Fibroblast of skin of left quadriceps (primary cell): Measurements from ENCODE around the gene ENTPD3.
A peak's percentile ranks its signal among the peaks of the same experiment; 100 is the strongest.
"Not testable (repeated sequence)": the region's sequence is repeated elsewhere in the genome, so short reads cannot be mapped to it uniquely, and the experiment has no call there.

Experiments
- DNase-seq, 2 experiments: peaks; one replicate each; pipeline ENCODE4 v3.0.0-alpha.2; 2013; ENCODE audit warnings: low read depth in 2 of 2

ENTPD3 gene

GRCh38 chr3:40407007-40407406 lies 20.0 kb downstream of the ENTPD3 start:
- DNase-seq: no peak

DNA sequence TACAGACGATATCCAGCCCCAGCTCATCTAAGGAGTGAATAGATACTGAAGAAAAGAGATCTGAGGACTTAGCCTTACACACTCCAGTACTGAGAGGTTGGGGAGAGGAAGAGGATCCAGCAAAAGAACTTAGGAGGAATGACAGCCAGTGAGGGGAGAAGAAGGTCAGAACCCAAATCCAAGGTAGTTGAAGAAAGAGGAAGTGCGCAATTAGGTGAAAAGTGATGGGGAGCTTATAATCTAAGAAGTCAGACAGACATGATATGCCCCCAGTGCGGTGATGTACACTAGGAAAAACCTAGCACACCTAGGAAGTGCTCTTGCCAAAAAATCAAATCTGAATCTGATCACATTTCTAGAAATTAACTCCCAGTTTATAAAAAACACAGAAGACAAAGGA lies 20.6 kb downstream of the ENTPD3 start:
- no peak for DNase-seq

GRCh38 chr3:40414270-40414669 lies 27.3 kb downstream of the ENTPD3 start:
- DNase-seq: no peak

DNA sequence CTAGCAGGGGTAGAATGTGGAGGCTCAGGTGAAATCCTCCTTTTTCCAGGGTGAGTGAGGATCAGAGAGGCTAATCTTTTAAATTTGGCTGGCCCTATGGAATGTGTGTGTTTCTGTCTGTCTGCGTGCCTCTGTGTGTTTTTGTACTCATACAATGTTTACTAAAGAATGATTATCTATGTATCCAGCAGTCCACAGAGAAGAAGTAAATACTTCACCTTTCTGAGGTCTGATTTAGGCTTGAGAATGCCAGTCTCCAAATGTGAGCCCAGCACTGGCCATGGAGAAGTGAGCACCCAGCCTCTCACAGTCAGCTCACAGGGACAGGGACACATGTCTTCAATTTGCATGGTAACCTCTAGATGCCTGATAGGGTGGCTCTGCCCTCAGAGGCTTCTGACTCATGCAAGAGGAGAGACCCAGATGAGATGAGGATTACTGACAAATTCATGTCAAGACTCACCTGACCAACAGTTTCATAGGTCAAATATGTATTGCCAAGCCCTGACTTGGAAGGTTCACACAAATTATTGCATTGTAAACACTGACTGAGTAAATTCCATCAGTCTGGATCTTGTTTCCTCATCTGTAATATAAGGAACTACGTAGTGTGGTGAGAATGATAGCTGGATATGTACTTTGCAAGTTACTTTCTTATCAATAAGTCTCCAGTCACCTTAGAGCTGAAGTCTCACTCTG lies 31.0 kb downstream of the ENTPD3 start:
- DNase-seq: no peak

GRCh38 chr3:40422861-40423260 lies 35.9 kb downstream of the ENTPD3 start:
- no peak for DNase-seq

GRCh38 chr3:40427045-40427669 lies 40.2 kb downstream of the ENTPD3 start:
- DNase-seq: no peak

DNA sequence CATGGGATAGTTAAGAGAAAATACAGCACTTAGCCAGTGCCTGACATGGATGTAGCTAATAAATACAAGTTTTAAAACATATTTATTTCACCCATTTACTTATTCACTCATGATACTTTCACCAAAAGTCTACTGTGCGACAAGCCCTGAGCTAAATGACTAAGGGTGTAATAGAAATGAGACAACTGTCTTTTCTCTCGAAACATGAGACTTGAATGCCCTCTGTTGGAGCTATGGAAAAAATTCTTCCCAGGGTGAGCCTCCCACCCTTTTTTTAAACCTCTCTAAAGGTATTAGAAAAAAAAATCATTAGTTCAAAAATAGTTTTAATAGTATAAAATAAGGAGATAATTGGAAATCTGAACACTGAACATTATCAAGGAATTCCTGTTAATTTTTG lies 45.8 kb downstream of the ENTPD3 start:
- no peak for DNase-seq

DNA sequence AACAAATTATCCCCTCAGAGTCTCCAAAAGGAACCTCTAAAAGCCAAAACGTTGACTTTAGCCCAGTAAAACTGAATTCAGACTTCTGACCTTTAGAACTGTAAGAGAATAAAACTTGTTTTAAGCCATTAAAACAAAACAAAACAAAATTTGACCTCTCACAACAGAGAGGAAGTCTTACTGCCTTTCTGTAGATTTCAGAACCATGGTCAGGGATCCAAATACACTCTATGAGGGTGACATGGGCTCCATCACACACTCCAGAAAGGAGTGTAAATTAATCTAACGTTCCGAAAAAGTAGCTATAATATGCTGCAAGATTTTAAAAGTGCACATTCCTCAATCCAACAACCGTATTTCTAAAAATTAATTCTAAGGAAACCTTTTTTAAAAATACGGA lies 50.9 kb downstream of the ENTPD3 start:
- no peak for DNase-seq

GRCh38 chr3:40445062-40445461 lies 58.1 kb downstream of the ENTPD3 start:
- DNase-seq: no peak

DNA sequence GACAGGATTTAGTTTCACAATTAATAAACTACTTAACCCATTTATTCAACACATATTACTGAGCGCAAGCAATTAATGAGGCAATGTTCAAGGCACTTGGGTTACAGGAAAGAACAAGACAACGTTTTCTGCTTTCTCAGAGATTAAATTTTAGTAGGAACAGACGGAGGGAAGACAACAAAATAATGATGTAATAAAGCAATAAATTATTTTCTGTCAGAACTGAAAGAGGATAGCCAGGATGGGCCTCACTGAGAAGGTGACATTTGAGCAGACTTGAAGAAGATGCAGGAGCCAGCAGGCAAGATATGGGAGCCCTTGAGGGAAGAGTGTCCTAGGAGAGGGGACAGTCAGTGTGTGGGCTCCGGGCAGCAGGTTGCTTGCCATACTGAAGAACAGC lies 58.9 kb downstream of the ENTPD3 start:
- DNase-seq: no peak

- no peak for DNase-seq
Measured at GRCh38 chr3:40450438-40450837, 63.5 kb downstream of the ENTPD3 start.

DNA sequence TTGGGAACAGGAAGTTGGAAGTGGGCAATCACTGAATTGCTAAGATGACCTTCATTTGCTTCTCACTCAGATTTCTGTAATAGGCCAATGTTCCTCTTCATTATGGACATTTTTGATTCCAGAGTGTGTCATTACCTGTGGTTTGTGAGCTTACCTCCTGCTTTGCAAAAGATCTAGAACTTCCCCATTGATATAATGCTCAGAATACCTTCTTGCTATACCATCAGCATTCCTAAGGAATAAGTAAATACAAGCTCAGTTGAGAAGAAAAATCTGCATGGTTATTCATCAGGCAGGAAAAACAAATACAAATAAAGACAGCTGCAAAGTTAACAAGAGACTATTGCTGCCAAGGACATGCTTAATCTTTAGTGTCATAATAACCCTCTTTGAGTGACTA lies 64.6 kb downstream of the ENTPD3 start:
- DNase-seq: no peak

GRCh38 chr3:40452057-40452456 lies 65.1 kb downstream of the ENTPD3 start:
- no peak for DNase-seq

DNA sequence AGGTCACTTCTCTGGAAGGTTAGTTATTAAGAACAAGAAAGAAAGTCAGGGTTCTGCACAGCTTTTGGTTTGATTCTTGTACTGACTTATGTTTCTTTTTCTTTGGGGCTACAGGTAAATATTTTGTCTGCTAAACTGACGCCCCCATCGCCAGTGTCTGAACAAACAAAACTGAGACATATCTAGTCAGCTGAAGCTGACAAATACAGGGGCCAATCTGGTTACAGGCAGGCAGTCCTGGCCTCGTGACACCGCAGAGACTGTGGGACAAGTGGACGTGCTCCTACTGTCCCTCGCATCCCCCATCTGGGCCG lies 65.5 kb downstream of the ENTPD3 start:
- no peak for DNase-seq

DNA sequence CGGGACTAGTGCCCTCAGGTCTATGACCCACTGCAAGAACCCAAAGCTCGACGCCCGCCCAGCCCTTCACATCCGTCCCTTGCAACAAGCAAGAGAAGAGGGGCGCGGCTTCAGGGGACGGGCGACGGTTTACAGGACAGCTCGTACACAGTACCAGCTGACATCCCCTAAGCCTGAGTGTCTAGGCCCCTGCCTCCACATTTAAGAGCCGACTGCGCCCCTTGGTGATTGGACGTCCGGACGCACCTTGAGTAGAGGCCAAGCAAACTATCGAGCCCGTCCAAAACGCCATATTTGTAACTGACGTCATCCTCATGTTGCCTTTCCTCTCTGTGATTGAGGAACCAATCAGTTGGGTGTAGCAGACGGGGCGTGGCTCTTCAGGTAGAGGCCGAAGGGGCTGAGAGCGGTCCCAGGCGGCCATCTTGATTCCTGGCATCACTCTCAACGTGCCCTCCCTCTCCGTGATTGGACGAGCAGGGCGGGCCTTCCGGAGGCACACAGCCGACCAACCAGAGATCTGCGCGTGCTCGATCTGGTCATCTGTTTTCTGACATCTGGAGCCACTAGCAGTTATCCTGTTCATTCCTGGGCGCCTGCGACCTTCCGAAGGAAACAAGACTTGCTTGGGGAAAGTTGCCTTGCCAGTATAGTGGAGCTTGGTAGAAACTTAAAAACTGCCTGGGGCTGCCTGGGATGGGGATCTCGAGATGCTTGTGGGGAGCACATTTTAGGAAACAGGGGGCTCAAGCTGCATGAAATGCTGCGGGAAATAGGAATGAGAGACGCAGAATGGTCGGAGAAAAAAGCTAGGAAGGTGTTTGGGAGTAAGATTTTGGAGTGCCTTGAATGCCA lies 66.1 kb downstream of the ENTPD3 start:
- DNase-seq: peak; percentile 95 to 96

DNA sequence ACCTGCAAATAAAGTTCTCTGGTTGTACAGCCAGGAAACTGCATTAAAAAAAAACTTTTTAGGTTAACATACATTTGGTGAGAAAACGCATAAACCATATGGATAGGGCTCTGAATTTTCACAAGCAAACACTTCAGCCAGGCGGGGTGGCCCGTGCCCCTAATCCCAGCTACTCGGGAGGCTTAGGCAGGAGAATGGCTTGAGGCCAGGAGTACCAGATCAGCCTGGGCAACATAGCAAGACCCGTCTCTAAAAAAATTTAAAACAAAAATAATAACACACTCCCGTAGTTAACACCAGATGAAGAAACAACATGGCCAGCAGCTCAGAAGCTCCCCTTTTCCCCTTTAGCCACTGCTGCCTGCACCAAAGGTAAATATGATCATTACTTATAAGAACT lies 66.9 kb downstream of the ENTPD3 start:
- no peak for DNase-seq

GRCh38 chr3:40455328-40455727 lies 68.3 kb downstream of the ENTPD3 start:
- DNase-seq: no peak

GRCh38 chr3:40456279-40456939 lies 69.4 kb downstream of the ENTPD3 start:
- no peak for DNase-seq

GRCh38 chr3:40456940-40457823 lies 70.2 kb downstream of the ENTPD3 start, which contains the start of gene RPL14:
RPL14 (plus strand) TSS chr3:40457339; CDS start chr3:40457472, 133 bp downstream.
- DNase-seq: peak; percentile 91

DNA sequence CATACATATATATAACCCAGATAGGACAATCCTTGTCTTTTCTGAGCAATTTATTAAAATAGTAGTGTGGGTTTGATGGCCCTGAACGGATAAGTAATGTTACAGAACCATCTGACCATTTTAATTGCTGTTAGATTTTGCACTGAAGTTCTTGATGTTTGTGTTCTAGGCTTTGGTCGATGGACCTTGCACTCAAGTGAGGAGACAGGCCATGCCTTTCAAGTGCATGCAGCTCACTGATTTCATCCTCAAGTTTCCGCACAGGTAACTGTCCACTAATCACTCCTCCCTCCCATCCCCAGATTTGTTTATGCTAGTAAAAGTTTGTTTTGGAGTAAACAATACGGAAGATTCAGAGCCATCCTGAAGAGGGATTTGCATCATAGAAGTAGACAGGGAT lies 71.5 kb downstream of the ENTPD3 start:
- no peak for DNase-seq

DNA sequence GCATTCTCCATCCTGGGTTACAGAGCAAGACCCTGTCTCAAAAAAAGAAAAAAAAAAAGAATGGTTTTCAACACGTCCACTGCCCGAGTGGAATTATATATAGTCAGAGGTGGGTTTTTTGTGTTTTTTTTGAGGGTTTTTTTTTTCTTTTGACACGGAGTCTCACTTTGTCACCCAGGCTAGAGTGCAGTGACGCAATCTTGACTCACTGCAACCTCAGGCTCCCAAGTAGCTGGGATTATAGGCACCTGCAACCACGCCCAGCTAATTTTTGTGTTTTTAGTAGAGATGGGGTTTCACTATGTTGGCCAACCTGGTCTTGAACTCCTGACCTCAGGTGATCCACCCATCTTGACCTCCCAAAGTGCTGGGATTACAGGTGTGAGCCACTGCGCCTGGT lies 73.5 kb downstream of the ENTPD3 start:
- DNase-seq: not testable (repeated sequence)
